ENCODE measurements around the gene TMEM158. TPM values are rescaled to one million over a fixed set of nuclear protein-coding genes. Genes with fewer than 3 reads are reported as not detected.
A peak's percentile ranks its signal among the peaks of the same experiment; 100 is the strongest.

TMEM158 gene
- 3.5 TPM for total RNA-seq

DNA sequence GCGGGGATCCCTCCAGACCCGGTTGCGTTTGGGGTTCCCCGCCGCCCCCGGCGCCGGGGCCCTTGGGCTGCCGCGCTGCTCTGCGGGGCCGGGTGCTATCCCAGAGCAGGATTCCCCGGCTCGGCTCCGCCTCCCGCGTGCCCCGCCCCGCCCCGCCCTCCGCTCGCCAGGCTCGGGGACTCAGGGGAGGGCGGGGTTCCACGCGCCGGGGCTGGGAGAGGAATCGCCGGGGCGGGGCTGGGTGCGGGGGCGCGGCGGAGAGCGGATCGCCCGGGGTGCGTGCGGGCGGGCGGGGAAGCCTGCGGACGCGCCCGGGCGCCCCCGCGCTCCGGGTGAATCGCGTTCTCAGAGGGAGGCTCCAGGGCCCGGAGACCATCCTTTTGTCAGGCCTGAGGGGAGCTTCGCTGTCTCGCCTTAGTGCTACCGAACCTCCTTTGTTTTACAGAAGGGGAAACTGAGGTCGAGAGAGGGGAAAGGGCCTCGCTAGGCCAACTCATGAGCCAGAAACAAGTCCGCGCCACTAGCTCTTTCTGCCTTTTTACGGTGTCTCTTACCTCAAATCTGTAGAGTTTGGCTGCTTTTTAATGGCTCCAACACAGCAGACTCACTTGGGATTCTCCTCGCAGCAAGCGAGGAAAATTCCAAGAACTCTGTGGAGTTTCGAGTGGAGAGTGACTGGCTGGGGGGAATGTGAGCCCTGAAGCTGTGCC, at the start of gene TMEM158:
Gene TMEM158, minus strand, starts transcription at position 82 of the 710 bp plus-strand sequence. CDS start 260 bp downstream, outside the sequence.
- peak; percentile 90 for ATAC-seq

DNA sequence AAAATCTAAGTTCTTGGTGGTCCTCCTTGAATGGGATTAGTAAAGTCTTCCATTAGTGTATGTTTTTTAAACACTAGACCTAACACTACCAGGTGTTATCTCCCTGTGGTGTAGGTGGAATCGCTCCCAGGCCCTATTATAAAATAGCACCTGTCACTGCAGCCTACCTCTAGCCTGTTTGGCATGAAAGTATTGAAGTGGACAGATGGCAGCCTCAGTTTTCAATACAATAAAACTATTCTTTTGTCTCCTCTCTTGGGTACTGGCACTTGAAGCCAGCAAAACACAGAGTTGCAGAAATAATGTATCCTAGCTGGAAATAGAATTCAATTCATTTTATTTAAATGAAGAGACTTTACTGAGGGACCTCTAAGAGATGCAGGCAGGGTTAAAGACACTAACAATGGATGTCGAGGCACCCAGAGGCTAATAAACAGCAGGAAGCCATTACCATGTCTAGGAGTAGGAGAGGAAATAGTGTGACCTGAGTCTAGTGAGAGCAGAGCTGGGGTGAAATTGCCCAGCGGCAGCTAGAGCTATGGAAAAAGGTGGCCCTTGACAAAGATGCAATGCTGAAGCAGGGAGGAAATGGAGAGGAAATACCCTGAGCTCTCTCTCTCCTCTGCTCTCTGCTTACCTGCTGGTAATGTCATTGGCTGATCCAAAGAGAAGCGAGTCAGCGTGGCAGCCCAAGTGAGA, 49.1 kb upstream of the TMEM158 start:
- no peak for ATAC-seq

DNA sequence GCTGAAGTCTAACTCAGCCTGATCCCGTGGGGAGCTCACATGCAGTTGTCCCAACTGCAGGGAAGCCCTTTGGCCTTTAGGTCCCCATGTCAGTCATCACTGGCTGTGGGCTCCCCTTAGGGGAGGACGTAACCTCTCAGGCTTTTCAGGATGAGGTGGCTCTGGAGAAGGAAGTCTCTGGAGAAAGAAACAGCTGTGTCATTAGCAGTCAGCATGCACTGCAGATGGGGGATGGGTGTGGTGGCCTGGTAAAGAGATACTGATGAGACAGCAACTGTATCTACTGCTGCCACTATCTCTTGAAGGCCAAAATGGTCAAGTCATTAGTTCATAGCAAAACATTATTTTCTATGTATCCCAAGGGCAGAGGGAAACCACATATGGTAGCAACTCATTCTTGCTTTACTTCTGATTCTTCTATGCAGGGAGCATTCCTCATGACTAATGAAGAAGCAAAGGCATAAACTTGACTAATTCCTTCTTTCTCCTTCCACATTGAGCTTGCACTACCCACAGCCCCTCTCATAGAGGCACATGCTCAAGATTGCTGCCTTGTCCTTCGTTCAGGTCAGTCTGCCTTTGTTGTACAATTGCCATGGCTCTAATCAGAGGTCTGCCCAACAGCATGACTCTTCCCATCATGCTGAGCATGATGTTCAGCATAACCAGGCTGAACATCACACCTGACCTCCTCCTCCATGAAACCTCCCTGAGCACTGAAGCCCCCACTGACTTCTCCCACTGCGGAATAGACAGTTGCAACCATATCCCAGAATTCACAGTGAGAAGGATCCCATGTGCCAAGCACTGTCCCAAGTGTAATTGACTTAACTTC, 47.8 kb upstream of the TMEM158 start:
- no peak for ATAC-seq

DNA sequence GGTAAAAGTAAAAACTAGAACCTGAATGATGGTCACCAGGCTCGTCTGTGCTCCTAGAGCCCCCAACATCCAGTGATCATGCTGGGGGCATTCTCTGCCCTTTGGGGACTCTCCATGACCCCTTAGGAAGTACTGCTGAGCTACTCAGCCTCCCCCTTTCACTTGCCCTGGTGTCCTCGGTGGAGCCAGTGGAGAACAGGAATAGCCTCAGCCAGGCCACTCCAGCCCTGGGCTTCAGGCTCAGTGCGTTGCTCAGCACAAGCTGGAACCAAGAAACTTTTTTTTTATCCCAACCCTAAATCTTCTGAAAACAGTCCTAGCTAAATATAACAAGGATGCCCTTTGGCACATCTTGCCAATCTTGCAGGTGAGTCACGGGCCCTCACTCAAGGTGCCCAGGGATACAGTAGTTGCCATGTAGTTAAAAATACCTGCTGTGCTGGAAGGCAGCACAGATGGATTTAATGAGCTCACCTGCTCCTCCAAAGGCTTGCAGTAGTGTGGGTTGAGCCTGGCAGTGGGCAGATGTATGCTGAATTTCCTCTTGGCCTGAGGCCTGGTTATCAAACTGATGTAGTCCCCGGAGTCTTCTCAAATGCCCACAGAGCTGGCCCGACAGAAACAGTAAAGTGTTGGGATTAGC, 46.9 kb upstream of the TMEM158 start:
- ATAC-seq: peak; percentile 15

DNA sequence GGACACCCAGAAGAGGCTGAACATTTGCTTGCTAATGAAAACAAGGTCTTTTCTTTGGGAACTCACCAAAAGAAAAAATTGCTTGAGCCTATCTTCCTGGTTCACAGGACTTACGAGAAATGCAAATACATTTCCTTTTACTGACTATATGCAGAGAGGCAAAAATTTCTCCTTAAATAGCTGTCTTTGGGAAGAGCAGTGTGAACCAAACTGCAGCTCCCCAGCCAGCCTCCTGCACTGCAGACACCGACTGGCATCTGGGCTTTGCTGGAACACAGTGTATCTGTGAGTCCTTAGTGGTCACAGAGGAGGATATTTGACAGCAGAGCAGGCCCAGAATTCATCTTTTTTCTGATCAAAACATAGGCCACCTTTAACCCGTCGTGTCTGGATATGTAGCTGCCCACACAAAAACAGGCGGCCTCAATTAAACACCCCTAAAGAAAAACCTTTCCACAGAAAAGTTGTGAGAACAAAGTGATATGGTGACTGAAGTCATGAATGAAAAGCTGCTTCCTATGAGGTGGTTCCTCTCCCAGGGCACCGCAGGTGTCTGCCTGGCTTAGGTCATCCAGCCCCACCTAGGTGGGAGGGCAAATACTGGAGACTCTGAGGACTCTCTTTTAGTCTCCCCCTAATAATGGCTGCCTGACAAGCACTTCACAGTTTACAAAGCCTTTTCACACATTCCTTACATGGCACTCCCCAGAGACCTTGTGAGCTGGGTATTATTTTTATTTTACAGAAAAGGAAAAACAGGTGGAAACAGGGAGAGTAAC, 46.1 kb upstream of the TMEM158 start:
- no peak for ATAC-seq

DNA sequence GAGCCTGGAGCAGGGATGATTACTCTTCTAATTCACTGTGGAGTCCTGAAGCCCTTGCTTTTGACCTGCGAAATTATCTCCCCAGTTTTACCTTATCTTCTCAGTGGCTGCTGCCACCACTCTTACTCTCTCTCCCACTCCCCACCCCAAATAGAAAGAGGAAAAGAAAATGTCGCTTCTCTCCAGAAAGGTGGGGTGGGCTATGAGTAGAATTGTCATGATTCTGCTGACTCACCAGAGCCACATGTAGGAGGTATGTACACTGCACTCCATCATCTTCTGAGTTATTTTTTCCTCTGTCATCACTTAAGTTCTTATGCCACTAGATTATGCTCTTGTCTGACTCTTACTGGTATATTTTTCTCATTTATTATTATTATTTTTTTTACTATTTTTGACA, 43.9 kb upstream of the TMEM158 start:
- no peak for ATAC-seq

DNA sequence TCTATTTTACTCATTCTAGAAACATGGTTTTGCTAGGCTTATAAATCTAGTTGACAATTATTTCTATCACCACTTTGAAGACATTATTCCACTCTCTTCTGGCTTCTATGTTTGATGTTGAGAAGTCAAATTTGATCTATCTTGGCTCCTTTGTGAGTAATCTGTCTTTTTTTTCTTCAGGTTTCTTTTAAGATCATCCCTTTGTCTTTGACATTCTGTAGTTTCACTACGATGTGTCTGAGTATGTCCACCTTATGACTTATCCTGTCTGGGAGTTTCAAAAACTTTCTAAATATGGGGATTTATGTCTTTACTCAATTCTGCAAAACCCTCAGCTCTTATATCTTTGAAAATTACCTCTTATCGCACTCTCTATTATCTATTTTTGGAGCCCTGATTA, 41.0 kb upstream of the TMEM158 start:
- ATAC-seq: no peak

DNA sequence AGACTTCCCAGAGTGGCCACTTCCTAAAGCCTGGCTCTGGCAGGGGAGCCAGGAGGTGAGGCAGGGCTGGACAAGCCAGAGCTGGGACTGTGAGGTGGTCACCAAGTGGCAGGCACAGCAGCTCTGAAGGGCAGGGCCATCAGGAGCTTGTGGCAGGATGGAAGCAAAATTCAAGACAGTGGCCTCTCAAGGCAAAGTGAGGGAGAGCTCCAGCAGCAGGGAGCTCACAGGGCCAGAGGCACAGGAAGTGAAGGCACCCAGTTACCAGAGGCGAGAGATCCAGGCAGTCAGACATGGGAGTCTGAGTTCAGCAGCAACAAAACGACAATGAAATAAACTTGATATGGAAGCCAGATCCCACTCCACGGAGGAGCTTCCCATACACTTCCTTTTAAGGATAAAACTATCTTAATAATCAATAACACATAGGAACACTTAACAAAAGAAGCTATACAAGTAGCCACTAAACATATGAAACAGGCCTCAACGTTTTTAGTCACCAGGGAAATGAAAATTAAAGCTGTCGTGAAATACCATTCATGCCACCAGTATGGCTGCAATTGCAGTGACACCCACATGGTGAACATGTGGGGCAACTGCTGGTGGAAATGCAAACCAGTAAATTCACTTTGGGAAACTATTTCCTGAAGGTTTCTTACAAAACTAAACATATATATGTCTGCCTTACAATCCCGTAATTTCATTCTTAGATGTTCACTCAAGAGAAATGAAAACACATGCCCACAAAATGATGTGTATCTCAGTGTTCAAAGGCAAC, 35.4 kb upstream of the TMEM158 start:
- ATAC-seq: no peak

DNA sequence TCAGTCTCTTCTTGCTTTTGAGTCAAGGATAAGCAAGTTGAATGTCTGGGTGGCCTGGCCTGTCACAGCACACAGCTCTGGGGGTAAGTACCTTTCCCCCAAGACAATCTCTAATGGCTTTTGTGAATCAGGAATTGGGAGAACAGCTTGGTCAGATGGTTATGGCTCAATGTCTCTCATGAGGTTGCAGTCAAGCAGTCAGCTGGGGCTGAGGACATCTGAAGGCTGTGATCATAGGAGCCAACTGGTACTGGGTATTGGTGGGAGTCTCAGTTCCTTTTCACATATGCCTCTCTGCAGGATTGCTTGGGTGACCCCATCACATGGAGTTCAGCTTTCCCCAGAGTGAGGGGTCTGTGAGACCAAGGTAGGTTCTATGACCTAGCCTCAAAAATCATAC, 33.0 kb upstream of the TMEM158 start:
- no peak for ATAC-seq

DNA sequence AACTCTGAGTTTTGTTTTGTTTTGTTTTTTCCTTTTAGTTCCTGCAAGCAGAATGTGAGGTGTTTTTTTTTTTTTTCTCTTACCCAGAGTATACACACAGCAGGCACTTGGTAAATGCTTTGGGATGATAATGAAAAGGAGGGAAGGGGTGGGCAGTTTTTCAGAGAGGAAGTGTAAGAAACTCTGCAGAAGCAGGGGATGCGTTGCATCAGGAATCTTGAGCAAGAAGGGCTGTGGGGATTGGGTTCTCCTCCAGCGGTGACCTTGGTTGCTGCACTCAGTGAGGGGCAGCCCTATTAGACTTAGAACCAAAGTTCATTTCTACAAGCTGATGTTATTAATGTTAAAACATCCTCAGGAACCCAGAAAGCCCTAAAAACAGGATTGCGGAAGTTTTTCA, 32.2 kb upstream of the TMEM158 start:
- no peak for ATAC-seq

DNA sequence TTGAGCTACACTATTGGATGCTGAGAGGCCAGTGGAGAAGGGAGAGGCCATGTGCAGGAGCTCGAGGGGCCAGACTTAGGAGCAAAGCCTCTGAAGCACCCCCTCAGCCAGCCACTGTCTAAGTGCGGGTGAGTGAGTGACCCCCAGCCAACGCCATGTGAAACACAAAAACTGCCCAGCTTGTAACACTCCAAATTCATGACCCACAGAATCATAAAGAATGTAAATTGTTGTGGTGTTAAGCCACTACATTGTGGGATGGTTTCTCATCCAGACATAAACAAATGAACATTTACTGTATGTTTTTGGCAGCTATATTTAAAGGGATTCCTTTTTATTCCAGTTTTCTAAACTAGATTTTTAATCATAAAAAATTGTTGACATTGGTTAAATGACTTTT, 27.2 kb upstream of the TMEM158 start:
- ATAC-seq: no peak

DNA sequence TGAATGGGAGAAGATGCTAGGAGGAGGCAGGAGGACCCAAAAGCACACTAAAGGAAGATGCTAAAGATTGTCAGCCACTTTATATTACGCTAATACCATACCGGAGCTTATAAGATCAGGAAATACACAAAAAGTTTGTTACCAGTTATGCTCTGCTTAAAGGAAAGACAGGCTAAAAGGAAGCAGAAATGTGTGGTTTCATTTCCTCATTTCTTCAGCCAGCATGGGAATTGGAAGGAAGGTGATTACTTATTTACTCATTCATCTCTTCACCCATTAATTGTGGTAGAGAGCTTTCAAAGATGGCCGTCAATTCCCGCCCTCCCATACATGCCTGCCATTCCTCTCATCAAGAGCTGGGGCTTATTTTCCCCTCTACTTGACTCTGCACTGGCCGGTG, 26.7 kb upstream of the TMEM158 start:
- ATAC-seq: no peak

DNA sequence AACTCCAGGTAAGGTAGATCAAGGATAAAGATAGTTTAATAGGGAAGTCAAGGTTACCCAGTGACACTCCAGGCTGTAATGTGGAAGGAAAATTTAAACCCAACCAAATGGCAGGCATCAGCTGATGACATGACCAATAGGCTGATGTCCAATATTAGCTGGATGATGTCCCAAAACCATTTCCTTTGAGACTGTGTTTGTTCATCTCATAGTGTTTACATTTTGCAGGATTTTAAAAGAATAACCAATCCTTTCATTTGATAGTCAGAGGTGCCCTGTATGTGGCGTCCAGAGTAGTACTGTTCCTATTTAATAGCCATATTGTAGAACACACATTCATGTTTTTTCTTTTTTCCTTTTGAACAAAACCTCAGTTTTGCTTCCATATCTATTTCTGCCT, 23.3 kb upstream of the TMEM158 start:
- no peak for ATAC-seq

DNA sequence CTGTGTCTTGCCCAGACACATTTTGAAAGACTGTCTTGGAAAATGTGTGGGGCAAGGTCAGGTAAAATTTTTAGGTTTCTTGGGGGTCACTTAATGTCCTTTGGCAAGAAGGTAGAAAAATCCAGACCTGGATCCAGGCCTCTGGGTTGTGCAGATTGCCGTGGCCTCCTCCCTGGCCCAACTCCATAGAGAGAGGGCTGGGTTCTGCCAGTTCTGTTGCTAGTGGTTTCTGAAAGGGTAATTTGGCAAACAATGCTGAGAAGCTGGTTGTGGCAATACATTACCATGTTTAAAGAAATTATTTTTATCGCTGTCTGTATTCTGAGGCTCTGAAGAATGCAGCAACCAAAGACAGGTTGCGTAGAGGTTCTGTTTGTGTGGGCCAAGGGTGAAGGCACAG, 20.2 kb upstream of the TMEM158 start:
- no peak for ATAC-seq

DNA sequence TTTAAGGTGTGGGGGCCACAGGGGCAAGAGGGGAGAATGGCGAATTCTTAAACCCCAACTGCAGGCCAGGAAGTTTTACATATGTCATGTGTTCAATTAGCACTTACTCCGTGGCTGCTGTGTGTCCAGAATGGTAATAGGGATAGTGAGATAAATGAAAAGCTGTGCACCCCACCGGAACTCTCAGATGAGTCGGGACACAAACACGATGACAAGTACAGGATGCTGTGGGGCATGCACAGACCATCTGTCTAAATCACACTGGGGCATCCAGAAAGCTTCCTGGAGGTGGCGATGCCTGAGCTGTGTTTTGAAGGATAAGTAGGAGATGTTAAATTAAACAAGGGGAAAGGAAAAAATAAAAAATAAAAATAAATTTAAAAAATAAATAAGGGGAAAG, 18.3 kb upstream of the TMEM158 start:
- no peak for ATAC-seq

DNA sequence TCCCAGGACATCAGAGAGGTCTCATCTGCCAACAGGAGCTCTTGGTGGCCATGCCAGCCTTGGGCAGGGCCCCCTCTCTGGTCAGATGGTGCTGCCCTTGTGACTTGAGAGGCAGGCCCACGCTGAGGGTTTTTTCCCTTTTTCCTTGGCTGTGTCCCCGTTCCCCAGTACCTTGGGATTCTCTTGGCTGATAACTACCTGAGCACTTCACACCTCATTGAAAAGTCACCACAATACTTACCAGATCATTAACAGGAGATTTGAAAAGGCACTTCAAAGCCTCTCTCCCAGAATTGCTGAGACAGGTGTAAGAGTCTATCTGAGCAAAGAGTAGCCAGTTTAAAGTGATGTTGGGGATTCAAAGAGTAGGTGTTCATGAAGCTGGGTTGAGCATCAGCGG, 15.1 kb upstream of the TMEM158 start:
- ATAC-seq: no peak

DNA sequence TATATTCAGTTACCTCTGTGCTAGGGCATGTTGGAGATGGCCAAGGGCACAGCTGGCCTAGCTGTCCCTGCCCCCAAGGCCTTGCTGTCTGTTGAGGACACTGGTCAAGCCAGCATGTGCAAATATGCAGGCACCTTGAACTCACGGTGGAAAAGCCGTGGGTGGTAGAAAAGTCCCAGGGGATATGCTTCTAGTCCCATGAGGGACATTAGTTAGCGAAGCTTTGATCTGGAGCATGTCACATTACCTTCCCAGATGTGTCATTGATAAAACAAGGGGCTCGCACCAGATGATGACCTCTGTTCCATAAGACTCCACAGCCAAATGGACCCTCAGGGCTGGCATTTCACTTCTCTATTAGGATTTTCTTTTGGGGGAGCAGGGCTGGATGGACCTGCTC, 14.2 kb upstream of the TMEM158 start:
- no peak for ATAC-seq

DNA sequence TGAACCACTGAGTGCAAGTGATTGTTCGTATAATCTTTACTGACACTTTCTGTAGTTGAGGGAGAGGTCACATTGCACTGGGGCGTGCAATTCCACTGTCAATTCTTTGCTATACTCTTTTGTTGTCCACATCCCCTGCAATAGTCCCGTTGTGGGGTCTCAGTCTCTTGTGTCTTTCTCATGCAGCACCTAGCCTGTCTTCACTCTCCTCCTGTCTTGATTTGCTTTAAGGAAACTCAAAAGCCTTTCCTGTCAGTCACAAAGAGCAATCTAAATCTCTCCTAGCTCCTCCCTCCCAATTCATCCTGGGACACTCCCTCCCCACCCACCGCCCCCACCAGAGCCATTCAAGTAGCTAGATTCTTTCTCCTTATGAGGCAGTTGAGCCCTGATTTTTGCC, 13.2 kb upstream of the TMEM158 start:
- ATAC-seq: no peak

DNA sequence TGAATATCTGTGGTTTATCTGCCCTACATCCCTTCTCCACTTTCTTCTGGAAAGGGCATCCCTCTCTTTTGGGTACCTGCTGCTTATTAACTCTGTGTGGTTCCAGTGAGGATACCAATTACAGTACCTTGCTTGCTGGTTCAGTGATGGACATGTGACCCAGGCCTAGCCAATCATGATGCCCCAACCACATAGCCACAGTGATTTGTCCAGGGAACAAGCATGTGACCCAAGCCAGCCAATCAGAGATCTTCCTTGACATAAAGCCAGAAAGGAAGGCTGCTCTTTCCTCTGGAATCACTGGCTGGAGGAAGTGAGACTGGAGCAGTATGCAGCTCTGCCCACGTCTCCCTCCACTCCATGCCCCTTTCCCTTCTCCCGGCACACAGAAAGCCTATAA, 10.9 kb upstream of the TMEM158 start:
- no peak for ATAC-seq

DNA sequence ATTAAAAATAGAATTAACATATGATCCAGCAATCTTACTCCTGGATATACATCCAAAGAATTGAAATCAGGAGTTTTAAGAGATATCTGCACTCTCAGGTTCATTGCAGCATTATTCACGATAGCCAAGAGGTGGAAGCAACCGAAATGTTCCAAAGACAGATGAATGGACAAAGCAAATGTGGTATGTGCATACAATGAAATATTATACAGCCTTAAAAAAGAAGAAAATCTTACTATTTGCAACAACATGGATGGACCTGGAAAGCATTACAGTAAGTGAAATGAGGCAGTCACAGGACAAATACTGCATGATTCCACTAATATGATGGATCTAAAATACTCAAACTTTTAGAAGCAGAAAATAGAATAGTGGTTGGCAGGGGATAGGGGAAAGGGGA, 9.3 kb upstream of the TMEM158 start:
- ATAC-seq: no peak

DNA sequence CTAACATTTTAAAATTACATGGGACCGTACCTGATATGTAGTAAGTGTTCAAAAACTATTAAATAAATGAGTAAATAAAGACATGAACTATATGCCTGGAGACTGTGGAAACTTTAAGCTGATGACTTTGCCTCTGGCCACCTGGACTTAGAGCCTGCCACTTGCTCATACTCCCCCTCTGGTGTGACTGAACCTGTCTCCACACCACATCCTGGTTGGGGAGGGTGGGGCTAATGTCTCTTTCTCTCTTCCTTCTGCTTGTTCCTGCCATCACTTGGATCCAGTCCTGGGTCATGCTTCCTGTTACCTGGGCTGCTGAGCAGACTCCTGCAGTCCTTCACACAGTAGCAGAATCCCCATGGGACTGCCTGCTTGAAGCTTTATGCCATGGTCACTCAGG, 8.2 kb upstream of the TMEM158 start:
- peak; percentile 46 for ATAC-seq
